Karpas-422 (cell line): ENCODE results near the gene KANSL3. TPM values are rescaled to one million over a fixed set of nuclear protein-coding genes. Genes with fewer than 3 reads are reported as not detected.

Experiments used
- DNase-seq: peaks from one replicate; pipeline ENCODE4 v3.0.0-alpha.2; 2015
- H2AFZ ChIP-seq: fragments of 200-600 bp; sonication (generic); 2 replicates; pipeline ENCODE4 v1.6.1; 2014; ENCODE audit warnings: antibody characterized with exemption, low read length, mixed read lengths
- H3K27ac ChIP-seq: fragments of 200-600 bp; sonication (generic); 2 replicates; pipeline ENCODE4 v1.5.1; 2014; ENCODE audit warnings: mild to moderate bottlenecking, low read length, moderate library complexity
- H3K27me3 ChIP-seq: fragments of 200-600 bp; sonication (generic); 2 replicates; pipeline ENCODE4 v1.6.1; 2014; ENCODE audit warnings: low read length, mixed read lengths
- H3K36me3 ChIP-seq: fragments of 200-600 bp; sonication (generic); 2 replicates; pipeline ENCODE4 v1.6.1; 2014; ENCODE audit warnings: low read length, mixed read lengths; ENCODE audit not compliant: insufficient read depth
- H3K4me1 ChIP-seq: fragments of 200-600 bp; sonication (generic); 2 replicates; pipeline ENCODE4 v1.6.1; 2014; ENCODE audit warnings: mild to moderate bottlenecking, low read length, mixed read lengths
- H3K4me2 ChIP-seq: fragments of 200-600 bp; sonication (generic); 2 replicates; pipeline ENCODE4 v1.6.1; 2014; ENCODE audit warnings: low read length, low read depth, mild to moderate bottlenecking; ENCODE audit not compliant: poor library complexity, severe bottlenecking
- H3K4me3 ChIP-seq: fragments of 200-600 bp; sonication (generic); 2 replicates; pipeline ENCODE4 v1.5.1; 2014; ENCODE audit warnings: mild to moderate bottlenecking, antibody characterized with exemption, low read length, mixed read lengths
- H3K79me2 ChIP-seq: fragments of 200-600 bp; sonication (generic); 2 replicates; pipeline ENCODE4 v1.6.1; 2014; ENCODE audit warnings: mild to moderate bottlenecking, low read length, mixed read lengths
- H3K9ac ChIP-seq: fragments of 200-600 bp; sonication (generic); 2 replicates; pipeline ENCODE4 v1.6.0; 2014; ENCODE audit warnings: low read length
- H3K9me2 ChIP-seq: fragments of 200-600 bp; sonication (generic), shearing (Covaris generic); replicated peaks from 2 replicates; pipeline ENCODE4 v1.6.0; 2014; ENCODE audit warnings: mild to moderate bottlenecking, low read length, moderate library complexity; ENCODE audit not compliant: insufficient read depth
- H3K9me3 ChIP-seq: fragments of 300-700, 200-600 bp; sonication (generic); 2 replicates; pipeline ENCODE4 v1.6.1; 2014; ENCODE audit warnings: low read length, mixed read lengths
- H4K20me1 ChIP-seq: fragments of 200-600 bp; sonication (generic); 2 replicates; pipeline ENCODE4 v1.6.1; 2014; ENCODE audit warnings: mild to moderate bottlenecking, antibody characterized with exemption, low read length, low read depth; ENCODE audit not compliant: insufficient read depth
- total RNA-seq: library from RNA; depleted of rRNA; stranded (reverse); fragments of >200 nt; shearing (Covaris generic); gene quantifications from 2 replicates; pipeline ENCODE4 v1.2.3, GENCODE V29; 2014; ENCODE audit warnings: low replicate concordance; rRNA removed

KANSL3 gene
- total RNA-seq: 24.7 and 40.6 TPM in 2 replicates

- H2AFZ ChIP-seq: peak within 1 kb of the TSS; percentile 88; the same call in 1 of the 2 replicates
- peak; percentile 96 for DNase-seq
- peaks cover 28% of the 10 kb centered on the region for H3K4me1 ChIP-seq
- no peaks in the 10 kb centered on the region for H3K9me3 ChIP-seq
- no peaks in the 10 kb centered on the region for H3K27me3 ChIP-seq
- H3K9me2 ChIP-seq: no peaks in the 10 kb centered on the region
- H3K4me3 ChIP-seq: peak within 1 kb of the TSS; percentile 99
- peak within 1 kb of the TSS; percentile 69 for H3K27ac ChIP-seq
- H3K9ac ChIP-seq: peak within 1 kb of the TSS; percentile 98
- H3K4me2 ChIP-seq: peak within 1 kb of the TSS; percentile 100
- no peaks in the 10 kb centered on the region for H4K20me1 ChIP-seq
- peaks cover 35% of the 10 kb centered on the region for H3K79me2 ChIP-seq
- H3K36me3 ChIP-seq: peaks cover 12% of the 10 kb centered on the region; the same call in 1 of the 2 replicates
Observed at GRCh38 chr2:96638144-96639121, at the start of gene KANSL3. Gene KANSL3, minus strand, starts transcription at chr2:96638312. Its CDS starts 1,177 bp downstream, at chr2:96637135.

- Histone ChIP-seq H3K4me1 (no peaks in the 10 kb centered on the region), H2AFZ (no peak overlapping the region), H3K36me3 (no peaks in the 10 kb centered on the region), H3K4me3 (no peak overlapping the region), H3K27me3 (no peaks in the 10 kb centered on the region), H3K9me2 (no peaks in the 10 kb centered on the region), H4K20me1 (no peaks in the 10 kb centered on the region), H3K79me2 (no peaks in the 10 kb centered on the region), H3K27ac (no peak overlapping the region), H3K4me2 (no peak overlapping the region), H3K9ac (no peak overlapping the region), H3K9me3 (no peaks in the 10 kb centered on the region)
- no peak for DNase-seq
Observed at GRCh38 chr2:96687266-96687665, 49.2 kb upstream of the KANSL3 start.

GRCh38 chr2:96685577-96686459 is 47.7 kb upstream of the KANSL3 start:
- Histone ChIP-seq H3K4me3 (no peak overlapping the region), H3K27ac (no peak overlapping the region), H3K27me3 (no peaks in the 10 kb centered on the region), H3K4me2 (no peak overlapping the region), H4K20me1 (no peaks in the 10 kb centered on the region), H3K36me3 (no peaks in the 10 kb centered on the region), H2AFZ (no peak overlapping the region), H3K9me2 (no peaks in the 10 kb centered on the region), H3K9ac (no peak overlapping the region), H3K9me3 (no peaks in the 10 kb centered on the region), H3K4me1 (no peaks in the 10 kb centered on the region), H3K79me2 (no peaks in the 10 kb centered on the region)
- no peak for DNase-seq

GRCh38 chr2:96684883-96685576 is 46.9 kb upstream of the KANSL3 start:
- no peaks in the 10 kb centered on the region for H3K79me2 ChIP-seq
- H2AFZ ChIP-seq: no peak overlapping the region
- H3K4me2 ChIP-seq: no peak overlapping the region
- H3K9ac ChIP-seq: no peak overlapping the region
- H4K20me1 ChIP-seq: no peaks in the 10 kb centered on the region
- no peak for DNase-seq
- H3K27ac ChIP-seq: no peak overlapping the region
- H3K9me3 ChIP-seq: no peaks in the 10 kb centered on the region
- no peaks in the 10 kb centered on the region for H3K27me3 ChIP-seq
- H3K4me1 ChIP-seq: no peaks in the 10 kb centered on the region
- no peaks in the 10 kb centered on the region for H3K36me3 ChIP-seq
- H3K9me2 ChIP-seq: no peaks in the 10 kb centered on the region
- no peak overlapping the region for H3K4me3 ChIP-seq

- Histone ChIP-seq H3K27ac (no peak overlapping the region), H3K9ac (no peak overlapping the region), H3K27me3 (no peaks in the 10 kb centered on the region), H4K20me1 (no peaks in the 10 kb centered on the region), H3K4me1 (no peaks in the 10 kb centered on the region), H2AFZ (no peak overlapping the region), H3K79me2 (no peaks in the 10 kb centered on the region), H3K36me3 (no peaks in the 10 kb centered on the region), H3K9me2 (no peaks in the 10 kb centered on the region), H3K4me2 (no peak overlapping the region), H3K4me3 (no peak overlapping the region), H3K9me3 (no peaks in the 10 kb centered on the region)
- DNase-seq: no peak
Observed at GRCh38 chr2:96683972-96684820, 46.1 kb upstream of the KANSL3 start.

- no peak overlapping the region for H2AFZ ChIP-seq
- DNase-seq: no peak
Observed at GRCh38 chr2:96683307-96683706, 45.2 kb upstream of the KANSL3 start.

GRCh38 chr2:96681540-96681939 is 43.4 kb upstream of the KANSL3 start:
- H3K27ac ChIP-seq: no peak overlapping the region
- H4K20me1 ChIP-seq: no peaks in the 10 kb centered on the region
- no peak overlapping the region for H2AFZ ChIP-seq
- H3K4me2 ChIP-seq: no peak overlapping the region
- no peaks in the 10 kb centered on the region for H3K9me3 ChIP-seq
- DNase-seq: no peak
- H3K79me2 ChIP-seq: no peaks in the 10 kb centered on the region
- no peaks in the 10 kb centered on the region for H3K27me3 ChIP-seq
- no peaks in the 10 kb centered on the region for H3K4me1 ChIP-seq
- H3K4me3 ChIP-seq: no peak overlapping the region
- H3K36me3 ChIP-seq: no peaks in the 10 kb centered on the region
- no peak overlapping the region for H3K9ac ChIP-seq
- no peaks in the 10 kb centered on the region for H3K9me2 ChIP-seq

More at GRCh38 chr2:96683307-96683706, 45.2 kb upstream of the KANSL3 start:
- H3K27ac ChIP-seq: no peak overlapping the region
- no peaks in the 10 kb centered on the region for H3K36me3 ChIP-seq
- H3K9me2 ChIP-seq: no peaks in the 10 kb centered on the region
- H3K79me2 ChIP-seq: no peaks in the 10 kb centered on the region
- no peak overlapping the region for H3K9ac ChIP-seq
- H4K20me1 ChIP-seq: no peaks in the 10 kb centered on the region
- no peak overlapping the region for H3K4me2 ChIP-seq
- no peaks in the 10 kb centered on the region for H3K27me3 ChIP-seq
- no peak overlapping the region for H3K4me3 ChIP-seq
- no peaks in the 10 kb centered on the region for H3K9me3 ChIP-seq
- no peaks in the 10 kb centered on the region for H3K4me1 ChIP-seq
